Nephron progenitor cell (in vitro differentiated cells): Measurements from ENCODE around the gene ZNF396.
A peak's percentile ranks its signal among the peaks of the same experiment; 100 is the strongest.

Source experiments
- DNase-seq: peaks from one replicate; pipeline ENCODE4 v3.0.0; 2021
- H3K27ac Mint-ChIP-seq: 2 replicates; pipeline ENCODE4 v1.8.0; 2021; ENCODE audit warnings: mild to moderate bottlenecking, moderate library complexity, mixed read lengths
- H3K27me3 Mint-ChIP-seq: 2 replicates; pipeline ENCODE4 v1.8.0; 2021; ENCODE audit warnings: mild to moderate bottlenecking, low read depth, mixed read lengths; ENCODE audit not compliant: poor library complexity
- H3K36me3 Mint-ChIP-seq: 2 replicates; pipeline ENCODE4 v1.8.0; 2021; ENCODE audit warnings: low read depth, mixed read lengths
- H3K4me1 Mint-ChIP-seq: 2 replicates; pipeline ENCODE4 v1.8.0; 2021; ENCODE audit warnings: mixed read lengths
- H3K4me3 Mint-ChIP-seq: 2 replicates; pipeline ENCODE4 v1.8.0; 2021; ENCODE audit warnings: mild to moderate bottlenecking, moderate library complexity, mixed read lengths
- H3K9me3 Mint-ChIP-seq: 2 replicates; pipeline ENCODE4 v1.8.0; 2021; ENCODE audit warnings: mild to moderate bottlenecking, moderate library complexity, mixed read lengths
- CTCF ChIP-seq: fragments of 200-600 bp; sonication (generic); IDR thresholded peaks from 2 replicates; pipeline ENCODE4 v1.5.0; 2021; ENCODE audit warnings: antibody characterized with exemption

The ZNF396 gene

GRCh38 chr18:35377875-35378573 lies 887 bp upstream of the ZNF396 start:
- Mint-ChIP-seq H3K27ac (no peak overlapping the region), H3K27me3 (peaks cover 35% of the 10 kb centered on the region), H3K36me3 (no peaks in the 10 kb centered on the region), H3K4me3 (peak overlapping the region; percentile 81), H3K4me1 (peaks cover 5% of the 10 kb centered on the region), H3K9me3 (peaks cover 10% of the 10 kb centered on the region)
- no peak for TF ChIP-seq CTCF
- no peak for DNase-seq

GRCh38 chr18:35376393-35376741 lies 770 bp downstream of the ZNF396 start:
- Mint-ChIP-seq H3K4me3 (peak overlapping the region; percentile 87), H3K9me3 (peaks cover 3% of the 10 kb centered on the region), H3K36me3 (no peaks in the 10 kb centered on the region), H3K4me1 (peaks cover 5% of the 10 kb centered on the region), H3K27me3 (peaks cover 32% of the 10 kb centered on the region), H3K27ac (no peak overlapping the region)
- DNase-seq: peak; percentile 31
- no peak for TF ChIP-seq CTCF

- Mint-ChIP-seq H3K27me3 (peaks cover 30% of the 10 kb centered on the region), H3K4me1 (peaks cover 5% of the 10 kb centered on the region), H3K4me3 (no peak overlapping the region), H3K27ac (no peak overlapping the region), H3K36me3 (no peaks in the 10 kb centered on the region), H3K9me3 (no peaks in the 10 kb centered on the region)
- TF ChIP-seq CTCF: no peak
- DNase-seq: no peak
These were observed 2.4 kb downstream of the ZNF396 start for GRCh38 chr18:35374708-35375107.

- DNase-seq: no peak
- Mint-ChIP-seq H3K4me3 (no peak overlapping the region), H3K4me1 (peaks cover 5% of the 10 kb centered on the region), H3K36me3 (no peaks in the 10 kb centered on the region), H3K27ac (no peak overlapping the region), H3K9me3 (no peaks in the 10 kb centered on the region), H3K27me3 (peaks cover 4% of the 10 kb centered on the region)
- no peak for TF ChIP-seq CTCF
These were observed 5.5 kb downstream of the ZNF396 start for GRCh38 chr18:35371412-35372195.

GRCh38 chr18:35369126-35369525 lies 8.0 kb downstream of the ZNF396 start:
- H3K4me1 Mint-ChIP-seq: no peaks in the 10 kb centered on the region
- no peaks in the 10 kb centered on the region for H3K27me3 Mint-ChIP-seq
- no peaks in the 10 kb centered on the region for H3K36me3 Mint-ChIP-seq
- H3K27ac Mint-ChIP-seq: no peak overlapping the region
- no peaks in the 10 kb centered on the region for H3K9me3 Mint-ChIP-seq
- no peak overlapping the region for H3K4me3 Mint-ChIP-seq
- no peak for DNase-seq
- no peak for TF ChIP-seq CTCF
